Kidney capillary endothelial cell (primary cell): ENCODE data around the gene BIVM.
A peak's percentile ranks its signal among the peaks of the same experiment; 100 is the strongest.
"Not testable (repeated sequence)": the region's sequence is repeated elsewhere in the genome, so short reads cannot be mapped to it uniquely, and the experiment has no call there.

ENCODE experiments used
- DNase-seq: peaks from one replicate; pipeline ENCODE4 v3.0.0-alpha.2; 2018; ENCODE audit warnings: low spot score

Gene BIVM, protein sequence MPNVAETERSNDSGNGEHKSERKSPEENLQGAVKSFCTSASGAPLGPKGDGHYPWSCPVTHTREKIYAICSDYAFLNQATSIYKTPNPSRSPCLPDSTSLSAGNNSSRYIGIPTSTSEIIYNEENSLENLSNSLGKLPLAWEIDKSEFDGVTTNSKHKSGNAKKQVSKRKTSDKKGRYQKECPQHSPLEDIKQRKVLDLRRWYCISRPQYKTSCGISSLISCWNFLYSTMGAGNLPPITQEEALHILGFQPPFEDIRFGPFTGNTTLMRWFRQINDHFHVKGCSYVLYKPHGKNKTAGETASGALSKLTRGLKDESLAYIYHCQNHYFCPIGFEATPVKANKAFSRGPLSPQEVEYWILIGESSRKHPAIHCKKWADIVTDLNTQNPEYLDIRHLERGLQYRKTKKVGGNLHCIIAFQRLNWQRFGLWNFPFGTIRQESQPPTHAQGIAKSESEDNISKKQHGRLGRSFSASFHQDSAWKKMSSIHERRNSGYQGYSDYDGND

DNA sequence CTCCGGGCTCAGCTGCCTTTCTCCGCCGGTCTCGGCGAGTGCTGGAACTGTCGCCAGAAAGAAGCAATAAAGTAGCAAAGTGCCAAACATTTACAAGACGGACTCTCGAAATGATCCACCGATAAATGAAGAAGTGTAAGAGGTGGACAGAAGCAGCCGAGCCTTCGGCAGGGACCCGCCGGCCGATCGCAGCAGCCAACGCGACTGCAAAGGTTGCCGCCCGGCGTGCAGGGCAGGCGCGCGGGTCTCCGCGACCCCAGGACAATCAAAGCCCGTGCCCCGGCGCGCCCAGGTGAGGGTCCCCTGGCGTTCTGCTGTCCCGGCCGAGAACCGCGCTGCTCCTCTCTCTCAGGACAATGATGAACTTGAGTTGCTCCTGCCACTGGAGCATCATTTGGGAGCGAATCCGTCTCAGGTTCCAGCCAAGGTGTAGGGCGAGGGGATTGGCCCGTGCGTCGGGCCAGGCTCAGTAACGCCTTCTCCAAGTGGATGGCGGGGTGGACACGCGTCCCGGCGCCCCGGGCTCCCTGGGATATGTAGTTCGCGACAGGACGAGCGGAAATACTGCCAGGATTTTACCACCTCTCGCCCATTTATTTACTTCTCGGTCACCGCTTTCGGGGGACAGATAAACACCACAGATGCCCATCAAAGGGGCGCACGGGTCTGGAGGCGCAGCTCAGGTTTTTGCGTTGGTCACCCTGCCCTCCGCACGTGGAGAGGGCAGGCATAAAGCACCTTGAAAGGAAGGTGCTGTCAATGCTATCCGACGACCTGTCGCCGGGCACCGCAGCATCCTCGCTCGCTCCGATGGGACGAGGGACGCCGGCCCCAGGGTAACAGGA, at the start of gene BIVM, which contains the start of gene POGLUT2:
BIVM (plus strand) TSS at position 539 of the 845 bp plus-strand sequence. CDS start 8,149 bp downstream, outside the sequence.
POGLUT2 (minus strand) TSS at position 396 of the 845 bp plus-strand sequence; CDS start at position 90, 306 bp downstream.
- peak; percentile 89 for DNase-seq

DNA sequence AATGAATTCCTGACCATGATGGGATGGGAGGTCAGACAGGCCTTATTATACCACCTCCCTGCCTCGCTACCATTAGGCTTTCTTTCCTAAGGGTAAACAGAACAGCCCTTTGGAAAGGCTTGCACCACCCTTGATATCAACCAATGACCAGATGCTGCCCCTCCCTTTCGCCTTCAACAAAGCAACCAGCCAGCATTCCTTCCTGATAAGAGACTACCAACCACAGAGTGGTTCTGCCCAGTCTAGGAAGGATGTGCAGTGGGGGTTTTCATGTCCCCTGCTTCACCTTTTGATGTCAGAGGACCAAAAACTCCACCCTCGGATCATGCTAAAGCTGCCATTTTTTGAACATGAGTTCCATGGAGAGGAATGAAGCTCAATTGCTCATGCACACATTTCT, 47.0 kb upstream of the BIVM start:
- DNase-seq, result no peak

DNA sequence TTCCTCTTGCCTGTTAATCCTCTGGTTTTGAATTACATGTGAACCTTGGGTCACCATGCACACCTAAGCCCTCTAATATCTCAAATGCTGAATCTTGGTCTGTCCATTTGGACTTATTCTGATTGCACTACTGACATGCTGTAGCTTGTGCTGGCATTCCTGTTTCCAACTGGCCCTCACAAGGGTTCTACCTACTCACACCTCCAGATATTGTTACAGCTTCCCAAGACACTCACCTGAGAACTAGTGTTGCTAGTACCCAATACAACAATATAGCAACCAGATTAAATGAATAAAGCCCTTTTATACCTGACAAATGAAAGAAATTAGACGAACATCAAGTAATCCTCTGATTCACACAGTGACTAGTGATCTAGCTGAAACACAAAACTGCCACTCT, 41.9 kb upstream of the BIVM start:
- DNase-seq, result no peak

DNA sequence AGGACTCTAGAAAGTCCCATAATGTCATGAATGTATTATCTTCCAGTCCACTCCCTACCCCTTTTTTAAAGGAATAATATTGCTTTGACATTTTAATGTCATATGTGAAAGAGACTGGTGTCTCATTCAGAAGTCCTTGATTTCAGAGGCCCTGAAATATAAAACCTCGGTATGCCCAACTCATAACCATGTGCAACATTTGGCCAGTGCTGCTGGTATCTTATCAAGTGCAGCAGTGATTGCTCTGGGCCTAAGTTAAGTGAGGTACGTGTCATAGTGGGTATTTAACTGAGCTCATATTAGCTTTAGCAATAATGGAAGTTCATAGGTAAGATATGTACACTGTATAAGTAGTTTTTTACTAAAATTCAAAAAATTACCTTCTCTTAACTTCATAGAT, 40.1 kb upstream of the BIVM start:
- DNase-seq, result no peak

DNA sequence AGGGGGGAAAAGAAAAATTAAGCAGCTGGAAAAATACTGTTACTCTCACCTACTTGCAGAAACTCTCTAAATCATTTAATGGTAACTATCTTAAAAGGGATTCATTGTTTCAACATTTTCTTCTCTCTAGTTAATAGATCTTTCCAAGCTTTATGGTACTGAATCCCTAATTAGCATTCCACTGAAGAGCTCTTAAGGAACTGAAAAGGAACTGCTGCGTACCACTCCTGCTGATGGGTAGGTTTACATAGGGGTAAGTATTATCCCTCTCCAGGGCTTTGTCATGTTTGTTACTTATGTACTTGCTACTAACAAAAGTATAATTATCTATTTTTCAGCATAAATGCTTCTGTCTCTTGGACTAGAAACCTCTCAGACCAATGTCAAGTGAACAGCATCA, 37.8 kb upstream of the BIVM start:
- DNase-seq, result no peak

DNA sequence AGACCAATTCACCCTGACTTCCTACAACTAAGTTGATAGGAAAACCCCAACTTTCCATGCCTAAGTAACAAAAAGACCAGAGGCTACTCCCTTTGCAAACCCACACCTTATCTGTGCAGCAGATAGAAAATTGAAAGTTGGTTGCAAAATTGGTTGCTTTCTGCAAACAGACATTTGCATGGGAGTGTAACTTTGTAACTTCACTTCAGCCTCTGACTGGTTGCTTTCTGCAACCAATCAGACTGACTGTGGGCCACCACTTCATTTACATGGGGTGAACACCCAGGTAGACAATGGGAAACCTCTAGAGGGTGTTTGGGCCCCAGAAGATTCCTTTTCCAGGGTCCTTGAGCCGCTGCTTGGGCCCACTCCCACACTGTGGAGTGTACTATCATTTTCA, 35.2 kb upstream of the BIVM start:
- no peak for DNase-seq

DNA sequence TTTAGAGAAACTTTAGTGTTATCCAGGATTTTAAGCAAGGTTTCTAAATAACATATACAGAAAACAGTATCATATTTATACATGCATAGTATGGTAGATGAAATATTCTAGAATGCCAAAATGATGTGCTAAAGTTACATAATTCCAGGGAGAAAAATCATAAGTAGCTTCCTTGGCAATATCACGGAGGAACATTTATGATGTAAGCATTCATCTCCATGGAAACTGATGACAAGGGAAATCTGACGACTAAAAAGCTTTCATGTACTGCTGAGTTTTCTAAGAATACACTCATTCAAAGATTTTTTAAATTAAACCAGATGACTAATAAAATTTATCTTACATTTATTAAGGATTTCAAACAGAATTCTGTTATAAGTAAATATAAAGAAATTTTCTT, 30.0 kb upstream of the BIVM start:
- no peak for DNase-seq

DNA sequence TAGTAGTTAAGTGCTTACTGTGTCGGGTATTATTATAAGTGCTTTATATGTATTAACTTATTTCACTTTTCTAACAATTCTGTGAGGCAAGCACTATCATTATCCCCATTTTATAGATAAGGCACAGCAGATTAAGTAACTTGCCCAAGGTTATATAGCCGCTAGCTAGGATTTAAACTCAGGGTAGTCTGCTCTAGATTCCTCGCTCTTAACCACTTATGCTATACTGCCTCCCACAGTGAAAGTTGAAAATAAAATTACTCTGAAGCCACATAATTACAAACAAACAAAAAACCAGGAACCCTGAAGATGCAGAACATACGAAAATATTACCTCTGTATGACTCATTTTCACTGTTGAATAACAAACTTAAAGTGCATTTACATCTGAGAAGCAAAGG, 29.2 kb upstream of the BIVM start:
- DNase-seq, result no peak

DNA sequence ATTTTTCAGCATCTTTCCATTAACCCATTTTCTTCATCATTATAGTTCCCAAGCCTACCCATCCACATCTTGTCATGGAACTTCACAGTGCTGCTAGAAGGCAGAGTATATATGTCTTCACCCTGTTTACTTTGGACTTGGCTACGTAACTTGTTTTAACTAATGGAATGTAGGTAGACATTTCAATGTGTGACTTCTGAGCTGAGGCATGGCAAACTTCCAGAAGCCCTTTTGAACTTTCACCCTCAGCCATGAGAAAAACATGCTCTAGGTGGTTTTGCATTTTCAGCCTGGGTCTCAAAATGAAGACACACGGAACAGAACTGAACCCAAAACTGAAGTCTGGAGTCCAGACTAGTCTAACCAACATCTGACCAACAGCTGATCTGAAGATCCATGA, 28.5 kb upstream of the BIVM start:
- DNase-seq, result no peak

DNA sequence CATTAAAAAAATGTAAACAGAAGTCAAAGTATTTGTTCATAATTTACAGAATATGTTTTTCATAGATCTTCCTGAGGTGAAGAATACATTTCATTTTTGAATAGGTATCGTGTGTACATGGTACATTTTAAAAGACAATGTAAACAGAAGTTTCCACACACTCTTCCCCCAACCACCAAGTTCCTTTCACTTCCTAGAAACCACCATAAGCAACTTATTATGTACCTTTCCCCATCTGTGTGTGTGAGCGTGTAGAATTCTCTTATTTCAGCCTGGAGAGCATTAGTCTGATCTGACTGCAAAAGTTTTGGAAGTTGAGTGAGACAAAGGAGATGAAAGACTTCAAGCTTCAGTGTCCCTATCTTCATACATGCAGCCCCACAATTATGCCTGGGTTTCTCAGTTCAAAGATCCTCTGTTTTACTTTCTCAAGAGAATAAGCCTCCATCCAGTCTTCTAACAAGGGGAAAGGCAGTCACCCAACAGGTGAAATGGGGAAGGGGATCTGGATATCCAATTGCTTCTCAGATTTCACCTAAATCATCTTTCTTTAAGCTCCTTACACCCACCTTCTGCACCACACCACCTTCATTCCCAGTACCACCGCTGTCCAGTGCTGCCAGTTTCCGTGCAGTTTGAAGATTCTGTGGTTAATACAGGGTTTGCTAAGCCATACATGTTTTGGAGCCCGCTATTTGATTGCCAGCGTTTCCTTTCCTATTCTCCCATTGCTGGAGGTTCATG, 27.4 kb upstream of the BIVM start:
- no peak for DNase-seq

DNA sequence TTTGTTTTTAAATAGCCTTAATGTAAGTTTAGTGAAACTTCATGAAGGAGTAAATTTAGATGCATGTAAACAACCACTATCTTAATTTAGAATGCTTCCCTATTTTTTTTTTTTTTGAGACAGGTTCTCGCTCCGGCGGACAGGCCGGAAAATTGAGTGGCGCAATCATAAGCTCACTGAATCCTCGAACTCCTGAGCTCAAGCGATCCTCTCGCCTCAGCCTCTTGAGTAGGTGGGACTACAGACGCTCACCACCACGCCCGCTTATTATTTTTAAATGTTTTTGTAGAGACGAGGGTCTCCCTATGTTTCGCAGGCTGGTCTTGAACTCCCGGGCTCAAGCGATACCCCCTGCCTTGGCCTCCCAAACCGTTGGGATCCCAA, 26.9 kb upstream of the BIVM start:
- DNase-seq, result no peak

DNA sequence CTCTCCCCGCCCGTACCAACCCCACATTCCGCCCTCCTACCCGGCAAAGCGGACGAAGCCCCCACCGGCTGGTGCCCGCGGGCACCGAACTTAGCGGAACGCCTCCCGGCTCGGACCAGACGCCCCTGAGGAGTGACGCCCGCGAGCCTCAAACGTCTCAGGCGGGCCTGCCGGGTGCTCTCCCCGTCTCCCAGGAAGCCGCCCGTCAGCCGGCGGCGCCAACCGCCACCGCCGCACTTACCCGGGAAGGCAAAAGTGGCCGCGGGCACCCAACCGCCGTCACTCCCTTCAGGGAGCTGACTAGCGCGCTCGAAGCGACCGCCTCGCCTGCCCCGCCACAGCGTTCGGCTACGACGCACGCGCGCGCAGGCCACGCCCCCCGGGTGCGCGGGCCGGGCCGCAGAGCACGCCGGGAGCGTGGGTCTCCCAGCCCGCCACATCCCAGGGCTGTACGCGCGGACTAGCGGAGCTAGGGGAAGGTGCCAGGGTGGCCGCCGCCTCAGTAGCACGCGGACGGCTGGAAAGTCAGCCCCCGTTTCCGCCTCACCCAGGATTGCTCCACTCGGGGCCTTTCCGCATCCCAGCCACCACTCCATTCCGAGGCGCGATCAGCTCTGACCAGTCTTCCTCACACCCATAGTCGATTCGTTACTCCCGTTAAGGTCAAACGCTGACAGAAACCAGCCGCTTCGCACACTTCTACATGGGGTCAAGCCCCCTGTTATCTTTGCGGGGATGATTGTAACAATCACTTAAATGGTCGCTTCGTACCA, 25.3 kb upstream of the BIVM start, which contains the start of gene TEX30:
TEX30 (minus strand) TSS at position 346 of the 773 bp plus-strand sequence. CDS start 3,760 bp downstream, outside the sequence.
- peak; percentile 79 for DNase-seq

DNA sequence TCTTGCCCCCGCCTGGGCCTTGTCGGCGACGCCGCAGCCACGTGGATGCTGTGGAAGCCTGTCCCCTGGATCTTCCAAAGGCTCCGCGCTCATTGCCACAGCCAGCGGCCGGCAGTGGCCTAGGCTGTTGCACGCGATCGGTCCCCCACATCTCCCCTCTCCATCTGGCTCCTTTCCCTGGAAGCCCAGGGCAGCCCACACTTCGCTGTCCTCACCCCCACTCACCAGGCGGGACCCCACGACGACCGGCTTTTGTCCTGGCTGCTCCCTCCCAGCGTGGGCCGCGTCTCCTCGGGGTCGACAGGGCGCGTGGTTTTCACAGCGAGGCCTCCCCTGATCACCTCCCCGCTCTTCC, 24.7 kb upstream of the BIVM start:
- DNase-seq, result no peak

DNA sequence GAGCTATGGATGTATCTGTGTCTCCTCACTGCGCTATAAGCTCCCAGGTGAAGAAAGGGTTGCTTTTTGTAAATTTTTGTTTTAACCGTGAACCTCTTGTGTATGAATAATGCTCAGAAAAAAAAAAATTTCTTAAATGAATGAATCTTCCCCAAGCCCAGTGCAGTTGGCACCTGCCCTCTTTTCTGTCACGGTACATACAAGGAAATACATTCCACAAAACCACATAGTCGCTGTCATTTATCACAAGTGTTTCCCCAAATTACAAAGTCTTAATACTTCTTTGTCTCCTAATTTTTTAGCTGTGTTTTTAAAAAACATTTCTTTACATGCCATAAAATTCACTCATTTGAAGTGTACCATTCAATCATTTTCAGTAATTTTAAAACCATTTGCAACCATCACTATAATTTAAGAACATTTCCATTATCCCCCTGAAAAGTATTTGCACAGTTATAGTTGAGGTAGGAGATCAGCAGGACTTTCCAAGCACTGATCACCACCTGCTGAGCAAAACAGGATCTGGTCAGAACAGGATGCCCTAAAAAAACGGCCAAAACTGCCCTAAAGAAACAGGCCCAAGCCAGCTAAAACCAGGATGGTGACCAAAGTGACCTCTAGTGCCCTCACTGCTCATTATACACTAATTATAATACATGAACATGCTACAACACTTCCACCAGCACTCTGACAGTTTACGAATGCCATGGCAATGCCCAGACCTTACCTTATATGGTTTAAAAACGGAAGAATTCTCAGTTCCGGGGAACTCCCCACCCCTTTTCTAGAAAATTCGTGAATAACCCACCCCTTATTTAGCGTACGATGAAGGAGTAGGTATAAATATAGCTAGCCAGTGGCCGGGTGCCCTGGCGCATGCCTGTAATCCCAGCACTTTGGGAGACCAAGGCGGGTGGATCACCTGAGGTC, 24.1 kb upstream of the BIVM start:
- no peak for DNase-seq

DNA sequence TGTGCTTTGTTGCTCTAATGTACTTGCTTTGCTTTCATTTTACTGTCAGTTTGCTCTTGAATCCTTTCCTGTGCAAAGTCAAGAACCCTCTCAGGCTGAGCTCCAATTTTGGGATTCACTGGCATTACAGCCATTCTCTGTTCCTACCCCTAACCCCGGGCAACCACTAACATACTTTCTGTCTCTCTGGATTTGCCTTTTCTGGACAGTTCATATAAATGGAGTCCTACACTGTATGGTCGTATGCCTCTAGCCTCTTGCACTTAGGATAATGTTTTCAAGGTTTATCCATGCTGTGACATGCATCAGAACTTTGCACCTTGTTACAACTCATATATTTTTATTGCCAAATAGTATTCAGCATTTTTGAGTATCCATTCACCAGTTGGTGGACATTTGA, 22.6 kb upstream of the BIVM start:
- DNase-seq, result no peak

DNA sequence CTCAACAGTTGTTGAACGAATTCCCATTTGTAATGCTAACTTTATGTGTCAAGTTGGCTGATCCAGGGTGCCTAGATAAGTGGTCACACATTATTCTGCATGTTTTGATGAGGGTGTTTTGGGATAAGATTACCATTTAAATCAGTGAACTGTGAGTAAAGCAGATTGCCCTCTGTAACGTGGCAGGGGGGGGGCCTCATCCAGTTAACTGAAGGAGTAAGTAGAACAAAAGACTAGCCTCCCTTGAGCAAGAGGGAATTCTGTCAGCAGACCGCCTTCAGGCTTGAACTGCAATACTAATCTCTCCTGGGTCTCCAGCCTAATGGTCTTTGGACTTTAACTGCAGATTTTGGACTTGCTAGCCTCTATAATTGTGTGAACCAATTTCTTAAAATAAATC, 21.2 kb upstream of the BIVM start:
- no peak for DNase-seq

DNA sequence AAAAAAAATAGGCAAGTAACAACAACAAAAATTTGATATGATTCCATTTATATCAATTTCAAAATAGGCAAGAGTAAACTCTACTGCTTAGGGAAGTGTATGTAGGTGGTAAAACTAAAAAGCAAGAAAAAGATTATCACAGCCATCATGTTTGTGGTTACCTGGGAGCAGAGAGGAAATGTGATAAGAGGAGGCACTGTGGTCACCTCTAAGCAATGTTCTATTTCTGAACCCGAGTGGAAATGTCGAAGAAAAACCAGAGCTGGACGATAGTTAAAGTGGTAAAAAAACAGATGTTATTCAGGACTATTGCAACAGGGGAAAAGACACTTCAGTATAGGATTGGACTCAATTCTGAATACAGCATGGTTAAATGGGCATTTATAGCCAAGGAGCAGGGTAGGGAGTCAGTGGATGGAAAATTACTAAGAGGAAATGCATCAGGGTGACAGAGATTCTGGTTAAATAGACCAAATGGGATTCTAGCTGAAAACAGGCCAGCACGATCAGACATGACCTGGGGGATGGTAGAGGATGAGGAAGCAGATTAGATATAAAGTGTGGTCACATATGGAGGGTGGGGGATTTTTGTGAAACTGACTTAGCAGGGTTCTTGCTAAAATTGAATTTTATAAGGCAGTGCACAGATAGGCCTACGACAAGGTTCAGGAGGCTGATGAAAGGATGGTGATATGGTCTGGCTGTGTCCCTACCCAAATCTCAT, 19.3 kb upstream of the BIVM start:
- no peak for DNase-seq

DNA sequence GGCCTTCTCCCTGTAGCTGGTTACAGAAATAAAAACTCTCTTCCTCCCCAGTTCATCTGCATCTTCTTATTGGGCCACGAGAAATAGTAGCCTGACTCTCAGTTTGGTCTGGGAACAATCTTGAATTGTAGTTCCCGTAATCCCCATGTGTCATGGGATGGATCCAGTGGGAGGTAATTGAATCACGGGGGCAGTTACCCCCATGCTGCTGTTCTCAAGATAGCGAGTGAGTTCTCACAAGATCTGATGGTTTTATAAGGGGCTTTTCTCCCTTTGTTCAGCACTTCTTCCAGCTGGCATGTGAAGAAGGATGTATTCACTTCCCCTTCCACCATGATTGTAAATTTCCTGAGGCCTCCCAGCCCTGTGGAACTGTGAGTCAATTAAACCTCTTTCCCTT, 18.3 kb upstream of the BIVM start:
- DNase-seq, result not testable (repeated sequence)

DNA sequence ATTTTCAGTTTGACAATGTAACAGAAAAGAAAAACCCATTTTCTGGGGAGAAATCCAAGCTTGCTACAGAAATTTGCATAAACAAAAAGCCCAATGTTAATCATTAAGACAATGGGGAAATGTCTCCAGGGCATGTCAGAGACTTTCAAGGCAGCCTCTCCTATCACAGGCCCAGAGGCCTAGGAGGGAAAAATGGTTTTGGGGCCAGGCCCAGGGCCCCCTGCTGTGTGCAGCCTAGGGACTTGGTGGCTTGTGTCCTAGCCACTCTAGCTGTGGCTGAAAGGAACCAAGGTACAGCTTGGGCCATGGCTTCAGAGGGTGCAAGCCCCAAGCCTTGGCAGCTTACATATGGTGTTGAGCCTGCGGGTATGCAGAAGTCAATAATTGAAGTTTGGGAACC, 17.3 kb upstream of the BIVM start:
- no peak for DNase-seq

DNA sequence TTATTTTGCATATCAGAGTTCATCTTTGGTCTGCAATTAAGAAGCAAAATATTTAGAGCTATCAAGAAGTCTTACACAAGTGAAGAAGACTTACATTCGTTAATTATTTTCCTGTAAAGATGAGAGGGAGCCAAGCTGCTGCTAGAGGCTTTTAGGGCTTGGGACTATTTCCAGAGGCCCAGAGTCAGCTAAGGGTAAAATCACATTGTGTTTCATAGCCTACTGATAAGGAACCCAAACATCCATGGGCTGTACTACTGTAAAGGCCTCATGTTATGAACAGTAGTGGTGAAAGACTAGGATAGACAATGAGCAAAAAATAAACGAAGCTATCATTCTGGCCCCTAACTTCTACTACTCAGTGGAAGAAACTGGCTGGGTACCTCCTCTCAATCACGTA, 14.4 kb upstream of the BIVM start:
- DNase-seq, result no peak
